ENCODE measurements around the gene DOCK11.

Gene DOCK11

DNA sequence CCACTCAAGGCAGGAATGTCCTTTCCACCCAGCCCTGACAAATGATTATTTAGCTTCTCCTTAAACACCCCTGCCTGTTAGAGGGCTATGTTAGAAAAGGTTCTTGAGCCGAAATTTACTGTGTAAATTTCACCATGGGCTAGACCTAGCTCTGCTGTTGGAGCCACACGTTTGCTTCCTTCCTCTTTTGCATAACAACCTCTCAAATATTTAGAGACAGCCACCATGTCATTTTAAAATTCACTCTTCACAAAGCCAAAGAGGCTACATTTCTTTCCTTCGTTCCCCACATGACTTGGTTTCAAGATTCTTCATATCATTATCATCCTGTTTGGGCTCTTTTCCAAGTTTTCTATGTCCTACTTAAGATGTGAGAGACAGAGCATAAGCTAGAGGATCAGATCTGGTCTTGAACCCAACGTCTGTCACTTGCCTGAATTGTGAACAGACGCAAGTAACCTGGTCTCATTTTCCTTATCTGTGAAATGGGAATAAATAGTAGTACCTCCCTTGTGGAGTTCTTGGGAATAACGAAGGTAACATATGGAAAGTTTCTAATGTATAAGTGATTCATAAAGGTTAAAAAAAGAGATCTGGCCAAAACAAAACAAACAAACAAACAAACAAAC, 6.7 kb downstream of the DOCK11 start:
- DNase-seq: no peak

- no peak for DNase-seq
Observed at GRCh38 chrX:118503260-118504041, 7.8 kb downstream of the DOCK11 start.

DNA sequence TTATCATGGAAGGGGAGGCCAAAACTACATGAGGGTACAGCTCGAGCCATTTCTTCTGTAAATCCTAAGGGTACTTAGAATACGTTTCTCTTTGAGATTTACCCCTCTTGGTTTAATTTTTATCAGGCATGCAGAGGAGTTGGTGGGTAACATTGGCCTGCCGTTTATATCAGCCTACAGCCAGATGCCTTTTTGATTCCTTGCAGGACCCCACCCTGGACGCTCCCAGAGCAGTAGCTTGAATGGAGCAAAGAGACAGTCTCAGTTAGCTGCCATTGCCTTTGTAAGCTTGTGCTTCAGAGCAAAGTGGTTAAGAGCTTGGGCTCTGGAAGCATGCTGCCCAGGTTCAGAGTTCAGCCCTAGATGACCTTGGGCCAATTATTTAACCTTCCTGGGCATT, 9.0 kb downstream of the DOCK11 start:
- no peak for DNase-seq

- DNase-seq: no peak
Observed at GRCh38 chrX:118506805-118507480, 11.3 kb downstream of the DOCK11 start.

DNA sequence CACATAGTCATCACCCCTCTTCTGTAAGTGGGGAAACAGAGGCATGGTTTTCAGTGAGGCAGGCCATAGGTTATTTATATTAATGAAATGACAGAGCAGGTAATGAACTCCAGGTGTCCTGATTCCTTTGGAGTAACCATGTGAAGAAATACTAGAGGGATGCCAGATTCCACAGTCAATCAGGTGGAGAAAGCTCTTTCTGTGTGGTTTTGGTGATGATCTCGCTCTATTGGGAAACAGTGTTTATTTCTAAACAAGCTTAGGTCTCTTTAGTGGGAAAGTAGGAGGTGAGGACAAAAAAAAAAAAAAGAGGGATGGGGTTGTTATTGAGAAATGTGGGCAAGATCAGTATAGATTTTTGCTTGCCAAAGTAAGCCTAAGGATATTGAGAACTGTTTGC, 12.2 kb downstream of the DOCK11 start:
- DNase-seq: no peak

GRCh38 chrX:118508221-118508620, 12.6 kb downstream of the DOCK11 start:
- no peak for DNase-seq

DNA sequence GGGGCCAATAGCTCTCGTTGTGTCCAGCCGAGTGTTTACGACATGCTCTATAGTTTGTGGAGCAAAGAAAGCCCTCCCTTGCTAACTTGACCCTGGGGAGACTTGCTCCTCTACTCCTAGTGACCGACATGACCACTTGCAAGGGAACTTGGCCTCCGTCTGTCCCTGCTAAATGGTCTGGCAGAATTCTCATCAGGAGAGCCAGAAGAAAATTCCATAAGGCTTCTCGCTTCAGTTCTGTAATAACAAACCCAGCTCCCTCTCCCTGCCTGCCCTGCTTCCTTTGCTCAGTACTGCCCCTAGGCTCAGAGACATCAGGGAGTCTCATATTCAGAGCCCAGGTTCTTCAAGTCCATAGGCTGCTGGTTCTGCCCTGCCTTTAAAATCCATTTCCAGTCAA, 13.0 kb downstream of the DOCK11 start:
- no peak for DNase-seq

- DNase-seq: no peak
Observed at GRCh38 chrX:118510111-118510510, 14.5 kb downstream of the DOCK11 start.

DNA sequence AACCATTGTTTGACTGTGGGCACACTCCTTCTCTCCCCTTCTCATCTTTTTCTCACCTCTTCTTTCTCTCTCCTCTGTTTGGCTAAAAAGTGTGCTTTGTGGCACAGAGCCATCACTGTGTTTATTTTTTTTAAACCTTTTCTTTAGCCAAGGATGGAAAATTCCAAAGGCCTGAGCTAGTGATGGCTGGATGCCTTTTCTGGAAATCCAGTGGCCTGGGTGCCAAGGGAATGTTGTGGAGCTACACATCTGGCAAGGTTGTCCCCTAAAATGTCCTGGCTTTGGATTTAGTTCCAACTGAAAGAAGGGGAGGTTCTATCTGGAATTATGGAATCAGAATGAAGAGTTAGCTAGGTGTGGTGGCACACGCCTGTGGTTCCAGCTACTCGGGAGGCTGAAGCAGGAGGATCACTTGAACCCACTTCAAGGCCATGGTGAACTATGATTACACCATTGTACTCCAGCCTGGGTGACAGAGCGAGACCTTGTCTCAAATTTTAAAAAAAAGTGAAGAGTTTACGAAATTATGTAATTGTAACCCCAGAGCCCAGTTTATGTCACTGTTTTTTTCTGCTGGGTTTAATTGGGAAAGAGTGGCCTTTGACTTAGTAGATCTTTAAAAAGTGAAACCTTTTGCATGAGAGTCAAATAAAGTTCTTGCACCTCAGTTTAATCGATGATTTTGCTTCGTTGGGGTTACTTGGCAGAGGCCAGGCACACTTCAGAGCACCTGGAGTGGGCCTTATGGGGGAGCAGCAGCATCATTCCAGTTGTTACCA, 17.7 kb downstream of the DOCK11 start:
- no peak for DNase-seq

DNA sequence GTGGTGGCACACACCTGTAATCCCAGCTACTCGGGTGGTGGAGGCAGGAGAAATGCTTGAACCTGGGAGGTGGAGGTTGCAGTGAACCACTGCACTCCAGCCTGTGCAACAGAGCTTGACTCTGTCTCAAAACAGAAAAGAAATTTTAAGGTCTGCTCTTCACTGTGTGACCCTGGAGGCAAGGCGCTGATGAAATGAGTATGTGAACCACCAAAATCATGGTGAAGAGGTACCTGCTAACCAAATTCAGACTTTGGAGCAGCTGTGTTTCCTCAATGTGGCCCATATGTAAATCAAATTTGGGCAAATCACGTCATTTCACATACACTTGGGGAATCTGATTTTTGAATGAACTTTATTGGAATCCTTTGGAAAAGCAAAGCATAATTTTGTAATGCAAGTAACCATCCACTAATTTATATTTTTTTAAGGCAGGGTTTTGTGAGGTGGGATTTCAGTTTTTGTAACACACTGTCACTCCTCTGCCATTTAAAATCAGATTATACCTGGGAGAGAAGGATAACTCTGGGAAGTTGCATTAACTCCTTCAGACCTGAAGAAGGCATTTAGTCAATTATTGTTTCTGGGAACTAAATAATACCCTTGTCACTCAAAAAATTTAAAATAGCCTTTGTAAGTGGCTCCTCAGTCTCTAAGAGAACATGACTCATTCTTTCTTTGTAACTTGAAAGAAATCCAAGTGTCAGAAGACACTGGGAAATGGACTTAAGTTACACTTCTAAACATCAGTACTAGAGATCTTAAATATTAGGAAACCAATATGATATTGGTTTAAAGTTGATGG, 24.0 kb downstream of the DOCK11 start:
- no peak for DNase-seq

DNA sequence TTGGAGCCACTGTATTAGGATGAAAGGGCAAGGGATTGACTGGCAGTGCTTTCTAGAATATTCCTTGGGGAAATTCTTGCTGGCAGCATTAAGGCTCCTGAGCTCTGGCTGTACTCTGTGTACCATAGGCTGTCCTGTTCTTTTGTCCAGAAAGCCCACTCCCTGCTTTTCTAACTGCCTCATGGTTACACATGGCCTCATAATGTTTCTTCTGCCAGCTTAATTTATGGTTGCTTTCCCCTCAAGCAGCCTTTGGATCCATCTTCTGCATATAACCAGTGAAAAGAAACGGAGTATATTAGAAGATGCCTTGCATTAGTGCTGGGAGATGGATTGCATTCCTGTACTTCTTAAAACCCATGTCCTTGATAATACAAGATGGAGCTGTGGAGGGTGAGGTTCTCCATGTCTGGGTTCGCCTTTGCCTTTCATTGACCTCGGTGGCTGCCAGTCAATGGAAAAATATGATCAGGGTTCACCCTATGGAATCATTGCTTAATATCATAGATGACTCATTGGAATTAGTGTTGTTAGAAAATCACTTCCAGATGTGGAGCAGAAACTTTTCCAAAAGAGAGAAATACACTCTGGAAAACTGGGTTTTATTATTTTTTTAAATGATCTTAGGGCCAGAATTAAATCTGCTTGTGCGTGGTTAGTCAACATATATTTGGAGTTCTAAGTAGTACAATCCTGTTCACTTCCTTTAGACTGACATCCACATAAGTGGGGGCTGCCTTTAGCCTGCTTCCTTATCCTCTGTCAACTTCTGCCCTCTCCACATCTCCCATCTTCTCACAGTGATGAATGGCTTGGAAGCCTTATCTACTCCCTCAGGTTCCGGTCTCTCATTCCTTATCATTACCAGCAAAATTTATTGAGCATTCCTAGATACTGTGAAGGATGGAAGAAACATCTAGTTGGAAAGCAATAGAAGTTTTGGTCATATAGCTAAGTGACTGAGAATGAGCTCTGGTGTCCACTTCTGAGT, 24.9 kb downstream of the DOCK11 start:
- no peak for DNase-seq

DNA sequence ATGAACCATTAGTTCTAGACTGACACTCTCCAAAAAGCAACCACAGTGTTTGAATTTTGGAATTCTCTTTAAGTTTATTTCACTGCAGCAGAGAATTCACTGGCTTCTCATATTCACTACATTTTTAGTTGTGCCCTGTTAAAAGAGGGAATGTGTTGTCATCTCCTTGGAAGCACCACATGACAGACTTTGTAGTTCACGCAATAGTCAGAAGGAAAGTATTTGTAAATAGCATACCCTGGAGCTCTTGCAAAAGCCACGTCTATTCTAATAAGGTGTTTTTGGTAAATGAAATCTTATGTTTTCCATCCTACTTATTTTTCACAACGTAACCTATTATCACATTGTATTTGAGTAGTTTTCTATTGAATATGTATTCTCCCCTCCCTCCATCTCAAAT, 25.8 kb downstream of the DOCK11 start:
- no peak for DNase-seq

GRCh38 chrX:118522230-118522926, 26.8 kb downstream of the DOCK11 start:
- DNase-seq: no peak

DNA sequence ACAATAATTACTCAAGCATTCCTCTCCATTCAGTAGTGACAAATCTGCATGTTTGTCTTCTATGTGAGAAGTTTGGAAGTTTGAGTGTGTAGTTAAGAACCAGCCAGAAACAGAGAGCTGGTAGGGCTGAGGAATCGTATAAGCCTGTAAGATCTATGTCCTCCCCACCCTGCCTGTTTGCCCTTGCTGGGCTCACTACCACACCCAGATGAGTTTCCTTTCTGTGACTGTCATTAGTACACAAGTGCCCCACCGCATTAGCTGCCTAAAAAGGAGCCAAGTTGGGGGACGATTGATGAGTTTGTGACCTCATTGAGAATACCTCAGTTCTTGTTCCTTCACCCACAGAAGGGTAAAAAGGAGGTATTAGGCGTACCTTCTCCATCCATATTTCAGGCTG, 28.3 kb downstream of the DOCK11 start:
- DNase-seq: no peak

- no peak for DNase-seq
Observed at GRCh38 chrX:118524344-118524743, 28.7 kb downstream of the DOCK11 start.

GRCh38 chrX:118525174-118525730, 29.6 kb downstream of the DOCK11 start:
- DNase-seq: no peak

DNA sequence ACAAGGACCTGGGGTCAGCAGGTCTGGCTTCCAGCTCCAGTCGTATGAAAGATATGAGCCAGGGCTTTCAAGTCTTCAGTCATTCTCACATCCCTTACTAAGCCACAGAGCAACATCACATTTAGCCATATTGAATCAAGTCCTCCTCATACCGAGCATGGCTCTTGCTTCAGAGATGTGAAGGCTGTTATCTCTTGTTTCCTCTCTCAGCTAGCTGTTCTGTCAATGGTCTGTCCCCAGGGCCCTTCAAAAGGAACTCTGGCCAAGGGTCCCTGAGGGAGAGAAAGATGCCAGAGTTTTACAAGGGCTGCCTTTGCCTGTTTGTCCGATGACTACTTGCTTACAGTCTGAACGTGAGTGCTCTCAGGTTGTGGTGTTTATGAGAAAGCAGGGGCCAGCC, 30.5 kb downstream of the DOCK11 start:
- DNase-seq: no peak

DNA sequence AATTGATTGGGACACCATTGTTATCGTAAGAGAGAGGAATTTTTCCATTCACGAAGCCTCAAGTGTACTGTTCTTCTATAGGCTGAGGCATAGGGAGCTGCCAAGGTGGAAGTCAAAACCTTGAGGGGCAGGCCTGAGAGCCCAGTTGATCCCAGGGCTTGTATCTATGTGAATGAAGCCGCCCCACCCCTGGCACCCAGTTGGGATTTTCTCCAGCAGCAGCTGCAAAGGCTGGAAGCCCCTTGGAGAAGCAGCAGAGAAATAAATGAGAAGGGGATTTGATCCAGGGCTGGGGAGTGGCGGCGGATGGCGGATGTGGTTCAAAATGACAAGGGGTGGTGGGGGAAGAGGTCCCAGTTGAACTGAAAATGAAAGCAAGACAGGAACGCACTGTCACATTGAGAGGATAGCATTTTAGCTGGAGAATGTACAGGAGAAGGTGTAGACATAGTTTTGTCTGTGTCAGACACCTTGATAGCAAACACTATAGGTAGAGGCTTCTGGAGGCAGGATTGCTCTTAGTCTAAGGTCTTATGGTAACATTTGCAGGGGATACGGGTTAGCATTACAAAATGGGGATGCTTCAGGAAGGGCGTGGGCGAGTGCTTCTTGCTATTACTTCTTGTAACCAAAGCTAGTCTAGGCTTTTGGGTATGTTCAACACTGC, 32.6 kb downstream of the DOCK11 start:
- DNase-seq: no peak

DNA sequence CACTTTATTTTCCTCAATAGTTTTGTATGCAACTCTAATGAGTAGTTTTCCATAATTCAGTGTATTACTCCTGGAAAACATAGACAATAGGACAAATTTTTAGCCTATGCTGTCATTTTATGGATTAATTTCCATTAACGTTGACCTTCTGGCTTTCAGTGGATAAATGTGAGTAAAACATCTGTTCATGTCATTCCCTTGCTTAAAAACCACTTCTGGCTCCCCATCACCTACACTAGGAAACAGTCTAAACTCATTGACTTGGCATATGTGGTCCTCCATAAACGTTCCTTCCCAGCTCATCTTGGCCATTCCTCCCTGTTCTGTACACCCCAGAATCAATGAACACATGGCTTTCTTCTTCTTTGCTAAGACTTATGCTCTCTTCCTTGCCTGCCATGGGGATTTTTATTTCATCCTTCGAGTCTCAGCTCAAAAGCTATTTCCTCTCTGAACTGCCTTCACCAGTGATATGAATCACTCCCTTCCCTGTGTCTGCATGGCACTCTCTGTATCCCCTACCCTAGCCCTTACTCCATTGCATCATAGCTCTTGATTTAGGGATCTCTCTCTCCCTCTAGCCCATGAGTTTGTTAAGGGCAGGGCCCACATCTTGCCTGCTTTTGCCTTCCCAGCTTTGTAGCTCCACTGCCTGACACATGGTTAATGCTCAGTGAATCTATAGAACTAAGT, 34.8 kb downstream of the DOCK11 start:
- no peak for DNase-seq

Measured in right forelimb (tissue), 1 donor.